B cell (primary cell): ENCODE measurements around the gene CHD1. TPM values are rescaled to one million over a fixed set of nuclear protein-coding genes. Genes with fewer than 3 reads are reported as not detected.
A peak's percentile ranks its signal among the peaks of the same experiment; 100 is the strongest.

ENCODE experiments used
- ATAC-seq: fragments of 200-7000 bp; cut with Tn5 transposase; one replicate; pipeline ENCODE4 v1.10.0; 2021; ENCODE audit warnings: low read depth, mild to moderate bottlenecking, moderate number of reproducible peaks, moderate library complexity
- CTCF ChIA-PET: fragments of 350-600 bp; sonication (Branson Sonifier 250); formaldehyde crosslinking; loops from one replicate; lab custom pipeline; 2021; ENCODE audit warnings: antibody characterized with exemption, inconsistent platforms; lab: Charles Lee
- POLR2A ChIA-PET: fragments of 350-600 bp; sonication (Branson Sonifier 250); formaldehyde crosslinking; loops from one replicate; lab custom pipeline; 2021; ENCODE audit warnings: antibody characterized with exemption; lab: Charles Lee
- DNase-seq: peaks from one replicate; pipeline ENCODE4 v3.0.0; 2013
- H2AFZ ChIP-seq: 2 replicates; pipeline ENCODE4 v1.6.1; 2012; ENCODE audit warnings: mild to moderate bottlenecking, low read depth, low read length; ENCODE audit not compliant: insufficient read depth, poor library complexity, severe bottlenecking
- H3K27ac ChIP-seq, 2 donors: 1 replicate in 1 of 2; 2 replicates in 1 of 2; pipeline ENCODE4 v1.5.1; 2012 to 2013; ENCODE audit warnings: low read length in 2 of 2, mild to moderate bottlenecking in 2 of 2, moderate library complexity in 1 of 2
- H3K27me3 ChIP-seq, 4 experiments: fragments of 200-600 bp in 1 of 4; sonication (generic) in 1 of 4; replicated peaks in 1 of 4; 1 replicate in 2 of 4; 2 replicates in 2 of 4; pipeline versions ENCODE4 v1.6.1 to v1.7.0; 2013 to 2016; ENCODE audit warnings: low read length in 3 of 4, mild to moderate bottlenecking in 2 of 4, mixed read lengths in 1 of 4, moderate library complexity in 1 of 4; ENCODE audit not compliant: insufficient read depth in 4 of 4, control insufficient read depth in 3 of 4; ENCODE audit errors: control extremely low read depth in 1 of 4
- H3K36me3 ChIP-seq, 2 experiments: replicated peaks in 1 of 2; 1 replicate in 1 of 2; 2 replicates in 1 of 2; pipeline versions ENCODE4 v1.6.1 to v1.7.1; 2013; ENCODE audit warnings: low read length in 1 of 2; ENCODE audit not compliant: insufficient read depth in 2 of 2, control insufficient read depth in 1 of 2; ENCODE audit errors: control extremely low read depth in 1 of 2, extremely low read depth in 1 of 2
- H3K4me1 ChIP-seq, 2 donors: fragments of 200-600 bp in 1 of 2; sonication (generic) in 1 of 2; 1 replicate in 1 of 2; 2 replicates in 1 of 2; pipeline versions ENCODE4 v1.5.1 to v1.6.1; 2013 to 2017; ENCODE audit warnings: low read length in 2 of 2; ENCODE audit not compliant: control insufficient read depth in 2 of 2, insufficient read depth in 2 of 2
- H3K4me2 ChIP-seq: replicated peaks from 2 replicates; pipeline ENCODE3; 2012; ENCODE audit warnings: mild to moderate bottlenecking, low read depth, low read length; ENCODE audit not compliant: poor library complexity, severe bottlenecking
- H3K4me3 ChIP-seq, 5 experiments: fragments of 200-600 bp in 1 of 5; sonication (generic) in 1 of 5; 1 replicate in 3 of 5; 2 replicates in 2 of 5; pipeline versions ENCODE4 v1.5.1 to v1.7.0; 2011 to 2016; ENCODE audit warnings: low read length in 4 of 5, mild to moderate bottlenecking in 4 of 5, low read depth in 2 of 5, control low read depth in 1 of 5, moderate library complexity in 1 of 5; ENCODE audit not compliant: insufficient read depth in 1 of 5; ENCODE audit errors: control extremely low read depth in 1 of 5, extremely low read depth in 1 of 5
- H3K79me2 ChIP-seq: fragments of 200-600 bp; sonication (generic); one replicate; pipeline ENCODE4 v1.6.0; 2016; ENCODE audit warnings: low read length; ENCODE audit not compliant: control insufficient read depth, insufficient read depth
- H3K9ac ChIP-seq: fragments of 200-600 bp; sonication (generic); 2 replicates; pipeline ENCODE4 v1.6.1; 2017; ENCODE audit warnings: mild to moderate bottlenecking, low read length, moderate library complexity
- H3K9me3 ChIP-seq, 3 donors: one replicate each; pipeline versions ENCODE4 v1.6.1 to v1.7.1; 2013; ENCODE audit warnings: low read length in 2 of 3; ENCODE audit not compliant: control insufficient read depth in 2 of 3, insufficient read depth in 1 of 3; ENCODE audit errors: control extremely low read depth in 1 of 3
- H4K20me1 ChIP-seq: 2 replicates; pipeline ENCODE4 v1.6.0; 2012; ENCODE audit warnings: mild to moderate bottlenecking, low read length; ENCODE audit not compliant: insufficient read depth, control insufficient read depth, poor library complexity, severe bottlenecking
- H3K27ac Mint-ChIP-seq: one replicate; pipeline ENCODE4 v1.8.0; 2021; ENCODE audit warnings: mixed read lengths
- H3K27me3 Mint-ChIP-seq: one replicate; pipeline ENCODE4 v1.8.0; 2021; ENCODE audit warnings: mixed read lengths
- H3K4me1 Mint-ChIP-seq: one replicate; pipeline ENCODE4 v1.8.0; 2021; ENCODE audit warnings: mixed read lengths
- H3K4me3 Mint-ChIP-seq: one replicate; pipeline ENCODE4 v1.8.0; 2021; ENCODE audit warnings: mixed read lengths
- H3K9me3 Mint-ChIP-seq: one replicate; pipeline ENCODE4 v1.8.0; 2022; ENCODE audit warnings: mixed read lengths; ENCODE audit not compliant: insufficient read depth
- CTCF ChIP-seq: fragments of 200-600 bp; IDR thresholded peaks from one replicate; pipeline ENCODE4 v1.8.0; 2022; ENCODE audit warnings: antibody characterized with exemption, mild to moderate bottlenecking
- EZH2 ChIP-seq: IDR thresholded peaks from 2 replicates; pipeline ENCODE4 v1.6.1; 2012; ENCODE audit warnings: borderline replicate concordance, low read depth, mild to moderate bottlenecking, moderate library complexity, low read length; ENCODE audit not compliant: insufficient read depth, poor library complexity, severe bottlenecking
- WGBS: methylation state at CpG from one replicate; pipeline ENCODE4 v1.1.5; 2013; ENCODE audit warnings: missing lambda C conversion rate; ENCODE audit not compliant: insufficient coverage; 5-methylcytosine and 5-hydroxymethylcytosine counted together
- intact Hi-C: fragments of 100-400 bp; cut with micrococcal nuclease; formaldehyde crosslinking; loops from one replicate; pipeline ENCODE4 v1.10.0; 2022
- polyA plus RNA-seq: library from polyadenylated mRNA; depleted of rRNA; stranded (reverse); fragments of >200 nt; gene quantifications from 2 replicates; pipeline ENCODE4 v1.2.3, GENCODE V29; 2012
- total RNA-seq, 2 donors: library from RNA; stranded (reverse); fragments of 120-200 nt in 1 of 2; gene quantifications; 1 replicate in 1 of 2; 2 replicates in 1 of 2; pipeline versions ENCODE4 v1.2.3 to v1.2.4, GENCODE V29; 2013 to 2022

The CHD1 gene
- total and polyA plus RNA-seq, 2 donors (not counting 1 experiment from before 2014, with no cell fraction given): 27.8 to 91.4 TPM

GRCh38 chr5:98978528-98978927 lies 49.7 kb upstream of the CHD1 start:
- Histone ChIP-seq H3K79me2 (no peaks in the 10 kb centered on the region), H2AFZ (no peak overlapping the region), H3K36me3 (no peaks in the 10 kb centered on the region), H3K27me3 (no peaks in the 10 kb centered on the region), H3K27ac (no peak overlapping the region), H3K9me3 (no peaks in the 10 kb centered on the region), H3K4me1 (peaks cover 19 to 20% of the 10 kb centered on the region in 2 donors), H4K20me1 (no peaks in the 10 kb centered on the region), H3K4me2 (no peak overlapping the region), H3K9ac (no peak overlapping the region), H3K4me3 (no peak overlapping the region)
- ChIA-PET POLR2A (no interaction called here), CTCF (interaction anchor here (0.7 kb wide), 2 partner anchors 41 to 81 kb away, joined by 3 to 4 read pairs; no protein-coding TSS in a partner anchor)
- intact Hi-C loops: loop anchor here (5.0 kb wide), 1 partner anchor 51 kb away; the partner anchor contains the start of gene CHD1
- H3K9me3 Mint-ChIP-seq: no peaks in the 10 kb centered on the region
- peaks cover 22% of the 10 kb centered on the region for H3K4me1 Mint-ChIP-seq
- no CpG with 5 or more reads among the region's 1 CpG for WGBS
- no peak for DNase-seq
- TF ChIP-seq CTCF (no peak), EZH2 (no peak)
- no peaks in the 10 kb centered on the region for H3K27me3 Mint-ChIP-seq
- H3K27ac Mint-ChIP-seq: no peak overlapping the region
- no peak for ATAC-seq
- H3K4me3 Mint-ChIP-seq: no peak overlapping the region

GRCh38 chr5:98977723-98978122 lies 48.9 kb upstream of the CHD1 start:
- Histone ChIP-seq H3K4me1 (peaks cover 19 to 20% of the 10 kb centered on the region in 2 donors), H3K4me2 (no peak overlapping the region), H3K27me3 (no peaks in the 10 kb centered on the region), H3K27ac (no peak overlapping the region), H4K20me1 (no peaks in the 10 kb centered on the region), H2AFZ (no peak overlapping the region), H3K4me3 (no peak overlapping the region), H3K9me3 (no peaks in the 10 kb centered on the region), H3K9ac (no peak overlapping the region), H3K79me2 (no peaks in the 10 kb centered on the region), H3K36me3 (no peaks in the 10 kb centered on the region)
- Mint-ChIP-seq H3K4me1 (peaks cover 22% of the 10 kb centered on the region), H3K4me3 (no peak overlapping the region), H3K27me3 (no peaks in the 10 kb centered on the region), H3K27ac (peak overlapping the region; percentile 39), H3K9me3 (no peaks in the 10 kb centered on the region)
- ATAC-seq (no peak), DNase-seq (no peak)
- TF ChIP-seq CTCF (no peak), EZH2 (no peak)
- POLR2A ChIA-PET: interaction anchor here (0.5 kb wide), 1 partner anchor 44 kb away, joined by 5 read pairs; no protein-coding TSS in a partner anchor
- WGBS: no CpG with 5 or more reads among the region's 1 CpG
- intact Hi-C loops: loop anchor here (5.0 kb wide), 1 partner anchor 50 kb away; the partner anchor contains the start of gene CHD1
- CTCF ChIA-PET: interaction anchor here (0.7 kb wide), 1 partner anchor 41 kb away, joined by 3 read pairs; no protein-coding TSS in a partner anchor
